Measurements from ENCODE around the gene KATNAL1.
"Not testable (repeated sequence)": the region's sequence is repeated elsewhere in the genome, so short reads cannot be mapped to it uniquely, and the experiment has no call there.

KATNAL1 gene

GRCh38 chr13:30276178-30276577 lies 31.2 kb downstream of the KATNAL1 start:
- no peak for DNase-seq (ENCODE audit: low read depth)
- no peak overlapping the region for H3K4me3 ChIP-seq (ENCODE audit: low read depth, low read length)

GRCh38 chr13:30274083-30274482 lies 33.3 kb downstream of the KATNAL1 start:
- no peak for DNase-seq (ENCODE audit: low read depth)
- H3K4me3 ChIP-seq (ENCODE audit: low read depth, low read length): no peak overlapping the region
- no peak for TF ChIP-seq MYC (IDR thresholded peaks at IDR 0.05; ENCODE audit: low read depth, low read length)
- no peak for TF ChIP-seq MAX (IDR thresholded peaks at IDR 0.05; ENCODE audit: low read depth, low read length)
- no peak for TF ChIP-seq CTCF (IDR thresholded peaks at IDR 0.05; ENCODE audit: low read depth, low read length)

More at GRCh38 chr13:30276178-30276577, 31.2 kb downstream of the KATNAL1 start:
- no peak for TF ChIP-seq MAX (IDR thresholded peaks at IDR 0.05; ENCODE audit: low read depth, low read length)
- TF ChIP-seq MYC (IDR thresholded peaks at IDR 0.05; ENCODE audit: low read depth, low read length): no peak
- TF ChIP-seq POLR2A (IDR thresholded peaks at IDR 0.05; ENCODE audit: extremely low read depth, insufficient read length): no peak
- TF ChIP-seq CTCF (IDR thresholded peaks at IDR 0.05; ENCODE audit: low read depth, low read length): no peak

GRCh38 chr13:30270035-30270434 lies 37.3 kb downstream of the KATNAL1 start:
- H3K4me3 ChIP-seq (ENCODE audit: low read depth, low read length); DNase-seq (ENCODE audit: low read depth): not testable (repeated sequence)

- DNase-seq (ENCODE audit: low read depth): no peak
- H3K4me3 ChIP-seq (ENCODE audit: low read depth, low read length): no peak overlapping the region
- TF ChIP-seq CTCF (IDR thresholded peaks at IDR 0.05; ENCODE audit: low read depth, low read length) (no peak), POLR2A (IDR thresholded peaks at IDR 0.05; ENCODE audit: extremely low read depth, insufficient read length) (no peak), MAX (IDR thresholded peaks at IDR 0.05; ENCODE audit: low read depth, low read length) (no peak), MYC (IDR thresholded peaks at IDR 0.05; ENCODE audit: low read depth, low read length) (no peak)
Observed at GRCh38 chr13:30268673-30269072, 38.7 kb downstream of the KATNAL1 start.

- TF ChIP-seq MAX (IDR thresholded peaks at IDR 0.05; ENCODE audit: low read depth, low read length) (no peak), CTCF (IDR thresholded peaks at IDR 0.05; ENCODE audit: low read depth, low read length) (no peak), POLR2A (IDR thresholded peaks at IDR 0.05; ENCODE audit: extremely low read depth, insufficient read length) (no peak), MYC (IDR thresholded peaks at IDR 0.05; ENCODE audit: low read depth, low read length) (no peak)
Observed at GRCh38 chr13:30266756-30267155, 40.6 kb downstream of the KATNAL1 start.

GRCh38 chr13:30259149-30259733 lies 48.1 kb downstream of the KATNAL1 start:
- DNase-seq (ENCODE audit: low read depth); H3K4me3 ChIP-seq (ENCODE audit: low read depth, low read length): not testable (repeated sequence)

More at GRCh38 chr13:30266756-30267155, 40.6 kb downstream of the KATNAL1 start:
- H3K4me3 ChIP-seq (ENCODE audit: low read depth, low read length): no peak overlapping the region
- DNase-seq (ENCODE audit: low read depth): no peak

GRCh38 chr13:30257468-30258099 lies 49.8 kb downstream of the KATNAL1 start:
- DNase-seq (ENCODE audit: low read depth): no peak
- no peak overlapping the region for H3K4me3 ChIP-seq (ENCODE audit: low read depth, low read length)
- no peak for TF ChIP-seq MYC (IDR thresholded peaks at IDR 0.05; ENCODE audit: low read depth, low read length)
- no peak for TF ChIP-seq POLR2A (IDR thresholded peaks at IDR 0.05; ENCODE audit: extremely low read depth, insufficient read length)
- no peak for TF ChIP-seq MAX (IDR thresholded peaks at IDR 0.05; ENCODE audit: low read depth, low read length)
- TF ChIP-seq CTCF (IDR thresholded peaks at IDR 0.05; ENCODE audit: low read depth, low read length): no peak
